EL (cell line): ENCODE results near the gene EPHA4.
A peak's percentile ranks its signal among the peaks of the same experiment; 100 is the strongest.

ENCODE experiments used
- DNase-seq: peaks from one replicate; pipeline ENCODE4 v3.0.0-alpha.2; 2016

Gene EPHA4

DNA sequence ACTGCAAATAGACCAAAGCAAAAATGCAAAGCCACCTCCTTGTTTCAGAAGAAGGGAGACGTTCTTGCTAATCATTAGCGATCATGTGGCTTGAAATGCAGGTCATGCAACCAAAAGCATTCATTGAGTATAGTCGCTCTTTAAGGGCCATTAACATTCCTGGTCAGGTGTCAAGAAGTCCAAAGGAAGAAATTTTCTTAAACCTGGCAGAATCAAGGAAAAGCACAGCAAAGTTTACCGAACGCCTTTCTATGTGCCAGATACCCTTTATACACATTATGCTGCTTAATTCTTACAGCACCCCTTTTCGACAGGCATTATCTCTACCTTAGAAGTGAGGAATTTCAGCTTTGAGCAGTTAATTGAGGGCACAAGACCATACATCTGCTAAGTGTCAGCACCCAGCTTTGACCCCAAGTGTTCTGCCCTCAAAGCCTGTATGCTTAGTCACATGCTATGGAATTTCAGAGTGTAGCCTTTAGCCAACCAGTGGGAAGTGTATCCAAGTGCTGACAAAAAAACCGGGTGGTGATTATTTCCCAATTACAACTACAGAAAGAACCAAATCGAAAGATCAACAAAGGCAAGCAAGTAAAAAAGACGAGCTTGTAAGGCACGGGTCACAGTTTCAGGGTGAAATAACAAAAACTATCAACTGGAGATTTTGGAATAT is 70.8 kb downstream of the EPHA4 start:
- DNase-seq: peak; percentile 86

DNA sequence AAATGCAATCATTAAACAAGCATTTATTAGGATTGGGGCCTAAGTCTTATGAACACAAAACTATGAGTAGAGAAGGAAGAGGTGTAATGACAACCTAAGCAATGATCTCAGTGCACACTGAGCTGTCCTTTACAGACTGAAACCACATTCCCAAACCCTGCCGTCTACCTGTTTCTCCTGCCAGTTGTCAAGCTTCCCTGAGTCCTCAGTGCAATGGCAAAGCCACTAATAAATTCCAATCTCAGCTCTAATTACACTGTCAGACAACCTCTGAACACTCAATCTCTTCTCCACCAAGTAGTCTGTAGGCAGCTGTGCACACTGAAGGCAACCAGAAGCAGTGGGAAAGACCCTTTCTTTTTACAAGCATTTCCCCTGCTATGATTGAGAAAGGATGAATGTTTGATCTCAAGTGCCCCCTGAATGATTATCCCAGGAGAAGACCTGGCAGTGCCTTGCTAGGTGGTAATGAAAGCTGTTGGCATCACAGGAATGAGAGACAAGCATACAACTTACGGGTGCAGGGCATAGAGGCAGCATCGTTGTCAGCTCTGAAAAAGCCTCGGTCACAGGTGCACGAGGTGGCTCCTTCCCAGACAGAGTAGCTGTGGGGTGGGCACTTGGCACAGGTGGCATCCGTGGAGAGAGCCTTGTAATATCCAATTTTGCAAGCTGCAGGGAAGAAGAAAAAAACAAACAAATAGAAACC is 71.4 kb downstream of the EPHA4 start:
- no peak for DNase-seq

DNA sequence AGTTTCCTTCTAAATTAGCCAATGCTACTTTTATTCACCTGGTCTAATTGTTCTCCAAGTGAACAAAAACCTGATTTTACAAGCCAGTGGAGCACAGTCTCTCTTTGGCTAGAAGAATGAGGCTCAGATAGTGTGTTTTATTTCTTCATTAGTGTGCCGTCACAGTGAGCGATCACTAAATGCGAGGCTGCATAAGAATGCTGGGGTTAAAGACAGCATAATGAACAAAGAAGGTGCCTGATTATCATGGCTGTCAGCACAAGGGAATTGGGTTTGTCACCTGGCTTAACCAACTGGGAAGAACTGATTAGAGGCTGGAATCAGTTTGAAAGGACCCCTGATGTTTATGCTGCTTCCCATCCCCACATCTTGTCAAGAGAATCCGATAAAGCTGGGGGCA is 76.4 kb downstream of the EPHA4 start:
- no peak for DNase-seq

DNA sequence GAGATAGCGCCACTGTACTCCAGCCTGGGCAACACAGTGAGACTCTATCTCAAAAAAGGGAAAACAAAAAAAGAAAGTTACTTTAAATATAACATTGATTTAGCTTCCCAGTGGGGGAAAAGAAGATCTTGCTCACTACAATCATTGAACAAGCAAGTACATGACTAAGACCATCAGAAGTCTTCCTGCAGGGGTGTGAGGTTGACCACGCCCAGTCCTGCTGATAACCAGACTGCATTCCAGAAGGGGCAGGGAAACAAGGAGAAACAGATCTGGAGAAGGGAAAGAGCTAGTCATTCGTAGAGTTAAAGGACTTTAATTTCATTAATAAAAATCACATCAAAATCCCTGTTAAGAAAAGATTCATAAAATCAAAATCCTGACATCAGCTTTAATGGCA is 77.5 kb downstream of the EPHA4 start:
- DNase-seq: peak; percentile 41

DNA sequence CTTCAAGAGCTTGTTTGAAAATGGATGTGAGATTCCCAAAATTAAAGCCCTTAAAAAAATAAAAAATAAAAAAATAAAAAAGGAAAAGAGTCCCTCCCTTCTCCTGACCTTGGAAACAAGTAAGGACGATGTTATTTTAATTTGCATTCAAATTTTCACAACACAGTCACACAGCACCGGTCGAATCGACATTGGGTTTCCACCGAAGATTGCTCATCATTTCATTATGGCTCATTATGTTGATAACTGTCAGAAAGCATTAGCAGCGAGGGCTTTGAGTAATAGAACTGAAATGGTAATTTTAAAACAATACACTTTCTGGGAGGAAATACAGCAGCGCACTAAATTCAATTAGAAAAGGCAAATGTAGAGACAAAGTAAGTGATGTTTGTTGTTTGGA is 78.7 kb downstream of the EPHA4 start:
- DNase-seq: no peak

DNA sequence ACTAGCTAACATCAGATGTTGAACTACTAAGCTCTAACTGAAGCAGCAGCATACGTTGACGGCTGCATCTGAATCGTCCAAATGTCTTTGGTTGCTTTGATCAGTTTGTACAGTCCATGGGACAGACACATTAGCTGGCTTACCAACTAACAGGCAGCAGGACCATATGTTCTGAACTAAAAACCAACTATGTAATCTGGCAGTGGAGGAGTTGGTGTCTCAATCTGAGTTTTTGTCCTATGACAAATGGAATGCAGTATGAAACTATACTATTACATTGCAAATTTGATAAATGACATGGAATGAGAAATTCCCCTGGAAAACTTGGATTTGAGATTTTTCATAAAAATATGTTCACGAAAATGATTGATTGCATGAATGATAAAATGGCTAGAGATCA is 79.5 kb downstream of the EPHA4 start:
- DNase-seq: no peak

DNA sequence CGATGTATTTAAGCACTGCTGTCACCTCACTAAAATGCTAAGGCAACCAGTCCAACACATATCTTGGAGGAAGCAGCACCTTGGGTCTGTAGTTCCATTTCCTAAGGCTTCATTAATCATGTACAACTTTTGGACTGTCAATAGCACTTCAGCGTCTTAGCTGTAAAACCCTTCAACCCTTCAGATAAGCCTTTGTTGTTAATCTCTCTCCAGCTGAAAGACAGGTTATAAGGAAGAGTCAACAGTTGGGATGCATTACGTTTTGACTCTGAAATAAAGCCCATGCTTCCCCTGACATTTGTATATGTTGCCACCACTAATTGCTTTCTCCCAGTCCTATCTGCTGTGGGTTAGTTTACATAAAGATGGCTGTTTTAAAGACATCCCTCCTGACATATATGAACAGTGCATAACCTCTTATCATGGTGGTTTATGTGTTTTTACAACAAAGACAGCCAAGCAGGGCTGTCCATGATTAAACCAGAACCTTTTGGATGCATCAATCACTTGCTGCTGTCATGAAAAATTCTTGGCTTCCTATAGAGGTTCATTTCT is 81.5 kb downstream of the EPHA4 start:
- no peak for DNase-seq

DNA sequence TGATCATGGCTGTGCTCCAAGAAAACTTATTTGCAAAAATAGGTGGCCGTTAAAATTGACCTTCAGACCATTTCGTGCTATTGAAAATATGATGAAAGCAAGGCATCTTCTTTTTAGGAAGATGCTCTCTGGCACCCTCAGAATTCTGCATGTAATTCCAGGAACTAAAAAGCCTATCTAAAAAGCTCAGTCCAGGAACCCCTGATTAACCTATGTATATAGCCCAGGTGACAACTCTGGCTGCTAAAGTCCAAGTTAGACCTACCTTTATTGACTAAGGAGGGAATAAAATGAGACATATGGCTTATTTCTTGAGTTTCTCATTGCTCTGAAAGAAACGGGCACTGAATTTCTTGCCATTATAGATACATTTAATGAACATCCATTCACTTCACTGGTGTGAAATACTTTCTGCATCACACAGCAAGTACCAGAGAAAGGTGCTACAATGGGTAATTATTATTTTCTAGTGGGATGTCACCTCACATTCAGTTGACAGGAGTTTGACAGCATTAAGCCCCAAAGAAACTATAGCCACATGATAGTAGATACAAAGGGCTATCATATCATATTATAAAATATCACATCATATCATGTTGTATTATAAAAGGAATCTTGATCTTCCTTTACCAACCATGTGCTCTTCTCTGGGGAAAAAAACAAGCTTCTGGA is 83.8 kb downstream of the EPHA4 start:
- DNase-seq: no peak

DNA sequence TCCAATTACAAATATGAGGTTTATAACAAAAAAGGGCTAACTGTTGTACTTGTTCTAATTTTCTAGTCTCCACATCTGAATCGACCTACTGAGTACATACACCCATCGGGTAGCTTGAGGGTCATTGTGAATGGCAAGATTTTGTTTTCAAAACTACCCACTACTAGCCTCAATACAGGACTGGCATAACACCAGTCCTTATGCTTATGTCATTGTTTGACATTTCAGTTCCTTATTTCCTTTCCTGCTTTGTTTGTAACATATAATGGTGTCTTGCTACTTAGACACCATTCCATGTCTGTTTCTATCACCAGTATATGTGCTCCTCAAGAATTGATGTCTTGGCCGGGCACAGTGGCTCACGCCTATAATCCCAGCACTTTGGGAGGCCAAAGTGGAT is 86.0 kb downstream of the EPHA4 start:
- DNase-seq: no peak

DNA sequence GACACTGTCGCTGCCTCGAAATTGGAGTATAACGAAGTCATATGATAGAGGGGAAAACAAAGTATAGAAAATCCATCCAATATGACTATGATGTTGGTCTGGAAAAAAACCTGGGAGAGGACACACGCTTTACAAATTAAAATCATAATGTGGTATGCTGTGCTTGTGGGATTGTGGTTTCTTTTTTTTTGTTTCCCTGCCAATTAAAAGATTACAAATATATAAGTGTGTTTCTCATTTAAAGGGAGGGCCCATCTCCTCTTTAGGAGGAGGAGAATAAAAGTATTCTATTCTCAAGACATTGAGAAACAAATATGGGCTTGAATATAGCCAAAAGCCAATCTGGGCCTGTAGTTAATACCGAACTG is 86.6 kb downstream of the EPHA4 start:
- no peak for DNase-seq

DNA sequence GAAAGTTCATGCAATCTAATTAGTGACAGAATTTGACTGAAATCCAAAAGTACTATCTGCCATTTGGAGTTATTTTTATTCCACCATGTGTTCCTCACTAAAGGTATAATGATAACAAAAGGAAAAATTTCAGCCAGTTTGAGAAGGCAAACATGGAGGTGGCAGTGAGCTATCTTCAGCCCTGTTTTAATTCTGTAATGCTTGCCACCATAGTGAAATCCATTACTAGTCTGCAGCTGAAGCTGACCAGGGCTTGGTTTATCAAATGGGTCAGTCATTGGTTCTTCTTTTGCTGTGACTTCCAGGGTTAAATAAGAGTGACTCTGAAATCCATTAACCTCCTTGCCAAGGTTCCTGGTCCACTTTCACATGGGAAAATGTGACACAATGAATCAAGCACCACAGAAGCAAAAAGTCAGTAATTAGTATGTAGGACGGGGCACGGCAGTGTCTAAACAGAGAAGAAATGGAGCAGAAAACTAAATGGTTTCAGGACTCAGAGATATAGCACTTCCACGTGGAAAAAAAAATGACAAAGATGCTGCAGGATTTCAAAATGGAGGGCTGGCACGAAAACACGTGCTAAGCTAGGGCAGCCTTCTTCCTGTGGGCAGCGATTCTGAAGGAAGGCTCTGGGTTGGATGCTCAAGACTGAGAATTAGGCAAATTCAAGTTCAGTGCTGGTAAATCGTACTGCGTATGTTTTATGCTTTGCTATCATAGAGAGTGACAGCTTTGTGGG is 87.2 kb downstream of the EPHA4 start:
- DNase-seq: no peak

DNA sequence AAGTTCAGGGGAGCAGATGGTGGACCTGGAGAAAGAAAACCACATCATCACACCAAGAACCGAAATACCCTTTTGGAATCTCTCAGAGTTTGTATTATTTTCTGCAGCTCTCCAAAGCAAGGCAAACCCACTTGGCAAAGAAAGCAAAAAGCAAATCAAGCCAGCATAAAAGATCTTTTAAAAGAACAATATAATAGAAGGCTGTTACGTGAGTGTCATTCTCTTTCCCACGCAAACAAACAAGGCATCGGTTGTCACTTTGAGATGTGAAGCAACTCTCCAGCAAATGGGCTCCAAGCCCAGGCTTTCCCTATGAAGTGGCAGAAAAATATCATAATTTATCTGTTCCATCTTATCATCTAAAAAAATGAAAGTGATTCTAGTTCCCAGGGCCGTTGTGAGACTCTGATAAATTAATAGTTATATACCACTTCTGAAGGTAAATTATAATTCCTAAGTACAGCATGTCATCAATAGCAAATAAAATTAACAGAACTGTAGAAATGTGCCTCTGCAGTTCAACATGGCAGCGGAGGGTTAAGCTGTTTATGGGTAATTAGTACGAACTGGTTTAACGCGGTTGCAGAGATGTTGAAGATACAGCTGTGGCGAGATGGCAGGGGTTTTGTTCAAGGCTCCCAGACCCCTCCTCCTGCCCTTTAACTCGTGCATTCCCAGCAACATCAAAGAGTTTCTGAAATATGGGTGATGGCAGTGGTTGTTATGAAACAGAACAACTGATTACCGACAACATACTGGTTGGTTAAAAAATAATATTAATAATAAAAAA is 89.2 kb downstream of the EPHA4 start:
- DNase-seq: no peak

DNA sequence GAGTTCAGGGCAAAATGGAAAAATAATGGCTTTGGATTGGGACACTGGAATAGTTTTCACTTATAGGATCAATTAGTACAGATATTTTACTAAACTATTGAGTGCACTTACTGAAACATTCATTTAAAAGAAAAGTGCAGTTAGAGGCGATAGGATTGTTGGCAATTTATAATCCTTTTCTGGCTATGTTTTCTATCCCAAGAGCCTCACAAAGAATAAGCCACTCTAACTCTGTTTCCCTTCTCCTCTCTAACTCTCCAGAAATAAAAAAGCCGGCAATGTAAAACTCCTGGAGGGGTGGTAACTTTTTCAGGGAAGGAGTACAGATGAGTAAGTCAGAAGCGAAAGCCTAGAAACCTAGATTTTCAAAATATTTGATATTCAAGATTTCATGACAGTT is 91.3 kb downstream of the EPHA4 start:
- no peak for DNase-seq

DNA sequence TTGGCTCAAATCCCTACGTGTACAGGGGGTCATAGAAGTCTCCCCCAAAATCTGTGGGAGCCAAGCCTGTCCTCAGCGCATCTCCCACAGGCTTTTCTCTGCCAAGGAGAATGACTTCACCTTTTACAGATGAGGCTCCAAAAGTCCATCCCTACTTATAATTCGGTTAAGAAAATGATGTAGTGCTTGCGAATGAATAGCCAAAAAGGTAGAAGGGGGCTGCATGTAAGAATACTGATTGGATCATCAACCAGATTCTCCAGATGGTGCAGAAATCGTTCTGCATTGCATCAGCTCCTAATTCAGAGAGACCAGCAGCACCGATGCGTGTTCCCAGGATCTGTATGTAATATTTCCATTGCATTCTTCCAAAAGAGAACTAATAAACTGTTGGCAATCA is 91.9 kb downstream of the EPHA4 start:
- DNase-seq: no peak

DNA sequence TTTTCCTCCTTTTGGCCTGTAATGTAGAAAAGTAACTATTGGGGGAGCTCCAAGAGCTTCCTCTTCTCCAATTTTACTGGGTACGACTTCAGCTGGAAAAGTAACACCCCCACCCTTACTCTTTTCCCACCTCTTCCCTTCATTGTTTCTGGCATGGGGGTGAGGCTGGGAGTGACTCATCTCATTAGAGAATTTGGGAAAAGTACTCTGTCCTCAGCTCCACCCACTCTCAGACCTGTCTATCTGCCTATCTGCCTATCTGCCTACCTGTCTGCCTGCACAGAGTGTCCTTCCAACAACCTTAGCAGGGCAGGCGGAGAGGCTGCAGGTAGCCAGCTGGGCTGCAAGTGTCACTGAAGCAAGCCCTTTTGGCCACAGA is 93.6 kb downstream of the EPHA4 start:
- no peak for DNase-seq

DNA sequence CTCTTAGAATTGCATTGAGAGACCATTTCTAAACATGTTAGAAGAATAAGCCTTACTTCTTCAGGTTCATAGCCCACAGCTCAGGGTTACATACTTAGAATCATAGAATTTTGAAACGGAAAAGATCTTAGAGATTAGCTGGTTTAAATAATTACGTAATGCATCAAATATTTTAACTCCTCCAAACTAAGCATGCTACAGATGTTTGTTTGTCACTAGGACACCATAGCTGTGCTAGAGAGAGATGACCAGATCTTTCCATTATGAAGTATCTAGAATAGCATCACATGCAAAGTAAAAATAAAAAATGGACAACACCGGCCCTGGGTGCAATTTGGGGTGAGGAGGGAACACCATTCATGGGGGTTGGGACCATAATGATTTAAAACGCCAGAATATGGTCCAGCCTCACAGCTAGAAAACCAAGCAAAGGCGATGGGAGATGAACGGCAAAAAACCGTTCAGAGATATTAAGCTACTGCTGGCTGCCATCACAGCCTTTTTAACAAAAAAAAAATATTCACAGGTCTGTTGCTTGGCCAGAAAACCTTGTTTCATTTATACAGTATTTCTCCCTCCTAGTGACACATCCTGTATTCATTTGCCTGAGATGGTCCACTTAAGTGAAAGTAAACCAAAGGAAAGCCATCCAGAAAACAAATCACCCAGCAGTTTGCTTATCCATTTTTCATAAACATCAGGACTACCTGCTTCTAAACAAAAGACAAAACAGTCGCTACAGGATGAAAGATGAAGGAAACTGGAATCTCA is 94.2 kb downstream of the EPHA4 start:
- peak; percentile 5 for DNase-seq

DNA sequence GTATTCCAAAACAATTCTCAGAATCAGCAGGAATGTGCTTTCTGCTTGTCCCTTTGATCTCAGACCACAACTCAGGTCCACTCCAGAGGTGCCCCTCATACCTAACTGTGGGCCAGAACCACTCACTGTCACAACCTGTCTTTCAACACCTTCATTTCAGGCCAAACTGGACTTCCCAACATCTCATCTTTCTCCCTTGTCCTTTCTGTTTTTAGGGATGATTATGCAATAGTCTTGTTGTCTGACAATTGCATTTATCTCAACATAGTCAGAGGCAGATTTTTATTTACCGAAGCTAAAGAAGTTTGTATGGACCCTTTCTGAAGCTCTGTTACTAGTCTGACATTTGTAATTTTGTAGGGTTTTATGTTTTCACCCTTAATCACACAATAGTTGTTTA is 95.9 kb downstream of the EPHA4 start:
- no peak for DNase-seq

DNA sequence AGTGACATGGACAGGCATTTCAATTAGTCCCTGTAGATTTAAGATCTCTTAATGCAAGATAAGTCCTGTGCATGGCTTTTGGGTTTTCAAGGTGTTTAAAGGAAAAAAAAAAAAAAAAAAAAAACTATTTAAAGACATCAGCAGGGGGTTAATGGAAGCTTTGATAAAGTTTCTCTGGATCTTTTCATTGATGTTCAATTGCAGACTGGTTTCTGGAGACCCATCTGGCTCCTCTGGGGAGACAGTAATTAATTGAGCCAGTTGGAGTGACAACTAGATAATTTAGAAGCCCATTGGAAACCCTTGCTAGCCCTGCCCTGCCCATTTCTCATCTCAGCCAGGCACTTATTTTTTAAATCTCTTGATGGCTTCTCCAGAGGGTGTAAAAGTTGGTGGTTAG is 98.7 kb downstream of the EPHA4 start:
- no peak for DNase-seq

DNA sequence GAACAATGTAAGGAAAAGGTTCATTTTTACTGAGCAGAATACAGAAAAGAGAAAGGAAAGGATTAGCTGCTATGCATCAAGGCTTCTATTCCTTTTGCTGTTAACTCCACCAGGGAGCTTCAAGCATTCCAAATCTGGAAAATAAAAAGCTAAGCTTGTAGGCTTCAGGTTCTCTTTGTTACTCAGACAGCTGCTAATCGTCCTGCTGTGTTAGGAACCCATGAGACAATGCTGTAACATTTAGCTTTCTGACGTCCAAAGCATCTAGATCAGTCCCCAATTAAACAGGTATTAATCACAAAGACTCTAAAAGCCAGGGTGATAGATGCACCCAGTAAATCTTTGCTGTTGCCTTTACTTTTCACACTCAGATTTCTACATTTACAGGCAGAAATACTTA is 103.8 kb downstream of the EPHA4 start:
- DNase-seq: no peak

DNA sequence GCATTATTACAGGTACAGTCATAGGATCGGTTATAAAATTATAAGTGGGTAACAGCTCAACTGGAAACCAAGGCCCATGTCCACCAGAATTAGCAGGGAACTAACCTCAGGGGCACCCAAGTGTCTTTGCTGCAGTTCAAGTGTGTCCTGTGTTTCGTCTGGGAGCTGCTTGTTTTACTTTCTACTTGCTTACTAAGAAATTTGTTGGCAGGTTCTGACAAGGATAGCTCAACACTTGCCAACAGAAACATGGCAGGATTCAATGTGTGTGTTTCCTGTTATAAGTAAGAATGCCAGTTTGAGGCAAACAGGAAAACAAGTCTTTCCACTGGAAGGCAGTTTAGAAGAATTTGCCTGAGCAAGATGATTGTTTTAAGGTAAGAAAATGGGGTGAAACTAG is 104.5 kb downstream of the EPHA4 start:
- DNase-seq: no peak

DNA sequence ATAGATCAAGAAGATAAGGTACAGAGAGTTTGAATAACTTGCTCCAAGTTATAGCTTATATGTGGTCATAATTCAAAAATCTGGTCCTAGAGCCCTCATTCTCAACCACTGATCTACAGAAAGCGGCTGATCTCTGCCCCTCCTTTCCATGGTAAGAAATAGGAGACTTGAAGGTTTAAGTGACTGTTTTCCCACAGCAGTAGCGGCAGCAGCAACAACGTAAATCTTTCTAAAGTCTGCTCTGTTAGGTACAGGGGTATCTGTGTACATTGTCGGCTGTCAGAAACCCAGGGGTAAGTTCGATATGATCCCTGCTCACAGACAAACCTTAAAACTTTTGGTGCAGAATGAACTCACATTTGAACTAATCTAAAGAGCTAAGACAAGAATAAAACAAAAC is 105.4 kb downstream of the EPHA4 start:
- DNase-seq: no peak

DNA sequence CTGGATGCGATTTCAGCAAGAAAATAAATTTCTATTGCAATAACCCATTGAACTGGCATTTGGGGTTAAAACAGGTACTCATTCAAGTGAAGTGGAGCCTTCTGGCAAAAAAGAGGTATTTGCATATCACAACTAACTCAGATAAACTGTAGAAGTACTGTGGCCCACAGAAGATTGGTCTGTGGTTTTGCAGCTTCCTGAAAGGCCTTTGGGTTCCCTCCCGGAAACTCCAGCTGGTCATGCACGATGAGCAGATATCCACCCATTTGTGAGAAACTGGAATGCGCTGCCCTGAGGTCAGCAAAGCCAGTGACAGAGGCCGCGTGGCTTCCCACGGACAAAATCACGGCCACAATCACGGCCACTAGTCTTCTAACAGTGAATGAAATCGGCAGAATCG is 106.3 kb downstream of the EPHA4 start:
- DNase-seq: no peak
